NB4 (cell line): ENCODE results near the gene BCL6.

ENCODE experiments used
- DNase-seq: peaks from one replicate; pipeline ENCODE4 v3.0.0; 2010; ENCODE audit warnings: low read depth
- H3K4me3 ChIP-seq: one replicate; pipeline ENCODE4 v1.5.1; 2011; ENCODE audit warnings: mild to moderate bottlenecking, low read depth, low read length, moderate library complexity
- MYC ChIP-seq: IDR thresholded peaks from 2 replicates; pipeline ENCODE4 v1.6.1; 2011; ENCODE audit warnings: low read depth, low read length
- POLR2A ChIP-seq: IDR thresholded peaks from 2 replicates; pipeline ENCODE4 v1.6.1; 2011; ENCODE audit warnings: mild to moderate bottlenecking; ENCODE audit not compliant: insufficient read length; ENCODE audit errors: extremely low read depth
- TF ChIP-seq, protein P1 (sequence below): IDR thresholded peaks from one replicate; pipeline ENCODE4 v1.5.1; 2012; ENCODE audit warnings: low read depth, low read length
- TF ChIP-seq, protein P2 (sequence below): IDR thresholded peaks from 2 replicates; pipeline ENCODE4 v1.6.1; 2011; ENCODE audit warnings: low read depth, low read length

The BCL6 gene

DNA sequence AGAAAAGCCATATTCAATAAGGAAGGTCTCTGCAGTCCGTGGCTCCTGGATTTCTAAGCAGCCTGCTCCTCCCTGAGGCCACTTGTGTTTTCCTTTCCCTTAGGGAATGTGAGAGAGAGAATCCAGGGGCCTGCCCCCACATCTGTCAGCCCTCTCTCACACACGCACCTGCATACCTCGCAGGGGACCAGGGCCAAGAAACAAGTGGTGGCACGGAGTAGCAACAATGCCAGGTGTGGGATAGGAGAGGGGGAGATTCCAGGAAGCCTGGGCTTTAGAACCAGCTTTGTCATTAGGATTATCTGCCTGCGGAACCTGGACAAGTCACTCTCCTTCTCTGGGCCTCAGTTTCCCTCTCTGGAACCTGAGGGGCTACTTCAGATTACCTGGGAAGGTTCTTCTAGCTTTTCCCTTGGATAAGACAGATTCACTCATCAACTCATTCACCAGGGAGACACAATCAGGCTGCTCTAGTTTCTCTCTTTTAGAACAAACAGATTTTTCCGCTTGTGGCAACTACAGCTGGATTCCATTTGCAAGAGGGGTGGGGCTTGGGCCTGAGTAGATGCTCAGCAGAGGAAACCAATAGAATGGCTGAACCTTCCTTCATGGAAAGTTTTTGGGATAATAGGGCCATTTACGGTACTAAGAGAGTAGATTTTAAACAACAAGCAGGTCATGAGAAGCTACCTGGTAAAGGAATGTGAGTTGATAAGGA is 19.5 kb downstream of the BCL6 start:
- no peak overlapping the region for H3K4me3 ChIP-seq
- TF ChIP-seq, protein P1, sequence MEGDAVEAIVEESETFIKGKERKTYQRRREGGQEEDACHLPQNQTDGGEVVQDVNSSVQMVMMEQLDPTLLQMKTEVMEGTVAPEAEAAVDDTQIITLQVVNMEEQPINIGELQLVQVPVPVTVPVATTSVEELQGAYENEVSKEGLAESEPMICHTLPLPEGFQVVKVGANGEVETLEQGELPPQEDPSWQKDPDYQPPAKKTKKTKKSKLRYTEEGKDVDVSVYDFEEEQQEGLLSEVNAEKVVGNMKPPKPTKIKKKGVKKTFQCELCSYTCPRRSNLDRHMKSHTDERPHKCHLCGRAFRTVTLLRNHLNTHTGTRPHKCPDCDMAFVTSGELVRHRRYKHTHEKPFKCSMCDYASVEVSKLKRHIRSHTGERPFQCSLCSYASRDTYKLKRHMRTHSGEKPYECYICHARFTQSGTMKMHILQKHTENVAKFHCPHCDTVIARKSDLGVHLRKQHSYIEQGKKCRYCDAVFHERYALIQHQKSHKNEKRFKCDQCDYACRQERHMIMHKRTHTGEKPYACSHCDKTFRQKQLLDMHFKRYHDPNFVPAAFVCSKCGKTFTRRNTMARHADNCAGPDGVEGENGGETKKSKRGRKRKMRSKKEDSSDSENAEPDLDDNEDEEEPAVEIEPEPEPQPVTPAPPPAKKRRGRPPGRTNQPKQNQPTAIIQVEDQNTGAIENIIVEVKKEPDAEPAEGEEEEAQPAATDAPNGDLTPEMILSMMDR = no peak
- TF ChIP-seq MYC (no peak), POLR2A (no peak)
- TF ChIP-seq, protein P2, sequence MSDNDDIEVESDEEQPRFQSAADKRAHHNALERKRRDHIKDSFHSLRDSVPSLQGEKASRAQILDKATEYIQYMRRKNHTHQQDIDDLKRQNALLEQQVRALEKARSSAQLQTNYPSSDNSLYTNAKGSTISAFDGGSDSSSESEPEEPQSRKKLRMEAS = no peak
- DNase-seq = no peak

DNA sequence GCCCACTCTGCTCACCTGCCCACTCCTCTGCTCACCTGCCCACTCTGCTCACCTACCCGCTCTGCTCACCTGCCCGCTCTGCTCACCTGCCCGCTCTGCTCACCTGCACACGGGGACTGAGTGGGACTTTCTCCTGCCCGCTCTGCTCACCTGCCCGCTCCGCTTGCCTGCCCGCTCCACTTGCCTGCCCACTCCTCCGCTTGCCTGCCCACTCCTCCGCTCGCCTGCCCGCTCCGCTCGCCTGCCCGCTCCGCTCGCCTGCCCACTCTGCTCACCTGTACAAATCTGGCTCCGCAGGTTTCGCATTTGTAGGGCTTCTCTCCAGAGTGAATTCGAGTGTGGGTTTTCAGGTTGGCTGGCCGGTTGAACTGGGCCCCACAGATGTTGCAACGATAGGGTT is 20.0 kb downstream of the BCL6 start:
- no peak for TF ChIP-seq MYC
- TF ChIP-seq, protein P1 = no peak
- TF ChIP-seq, protein P2 = no peak
- no peak for TF ChIP-seq POLR2A
- no peak for DNase-seq
- H3K4me3 ChIP-seq = no peak overlapping the region

DNA sequence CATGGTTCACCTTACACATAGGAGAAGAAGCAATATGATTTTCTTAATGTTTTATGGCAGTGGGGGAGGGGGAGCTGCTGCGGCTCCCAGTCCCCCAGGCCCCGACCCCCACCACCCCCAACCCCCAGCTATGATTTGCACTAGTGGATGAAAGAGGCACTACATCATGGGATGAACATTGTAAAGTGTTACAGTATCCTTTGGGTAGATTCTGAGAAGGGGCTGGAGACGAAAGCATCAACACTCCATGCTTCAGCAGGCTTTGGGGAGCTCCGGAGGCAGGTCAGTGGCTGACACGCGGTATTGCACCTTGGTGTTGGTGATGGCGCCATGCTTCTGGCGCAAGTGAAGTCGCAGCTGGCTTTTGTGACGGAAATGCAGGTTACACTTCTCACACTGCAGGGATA is 23.1 kb downstream of the BCL6 start:
- H3K4me3 ChIP-seq = no peak overlapping the region
- TF ChIP-seq MYC = no peak
- DNase-seq = no peak

DNA sequence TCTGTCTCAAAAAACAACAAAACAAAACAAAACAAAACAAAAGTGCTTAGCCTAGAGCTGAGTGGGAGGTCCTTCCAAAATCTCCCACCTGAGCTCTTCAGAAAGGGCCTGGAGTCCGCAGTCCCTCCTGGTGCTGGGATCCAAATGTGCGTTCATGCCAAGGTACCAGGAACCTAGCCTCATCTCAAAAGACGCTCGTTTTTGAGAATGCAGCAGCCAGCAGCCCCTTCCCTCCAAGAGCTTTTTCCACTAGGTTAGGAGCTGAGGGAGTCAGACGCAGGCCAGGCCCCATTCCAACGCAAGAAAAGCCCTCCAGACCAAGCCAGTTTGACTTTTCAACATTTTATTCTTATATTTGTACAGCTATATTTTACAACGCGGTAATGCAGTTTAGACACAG is 24.2 kb downstream of the BCL6 start:
- no peak for DNase-seq
- TF ChIP-seq POLR2A = no peak
- TF ChIP-seq MYC = no peak
- TF ChIP-seq, protein P1 = no peak
- TF ChIP-seq, protein P2 = no peak
- no peak overlapping the region for H3K4me3 ChIP-seq

DNA sequence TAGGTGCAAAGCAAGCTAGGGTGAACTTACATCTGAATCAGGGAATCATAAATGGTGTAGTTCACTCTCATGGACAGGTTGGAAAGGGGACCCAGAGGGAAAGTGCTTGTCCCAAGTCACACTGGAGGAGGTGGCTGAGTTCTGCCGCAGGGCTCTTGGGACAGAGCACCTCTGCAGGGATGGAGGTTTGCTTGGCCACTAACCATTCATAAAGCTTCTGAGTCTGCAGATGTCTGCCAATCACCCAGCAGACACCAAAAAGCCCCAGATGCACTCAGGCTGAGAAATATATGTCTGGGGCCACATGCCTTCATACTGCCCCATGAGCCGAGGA is 25.0 kb downstream of the BCL6 start:
- no peak for DNase-seq
- TF ChIP-seq MYC (no peak), POLR2A (no peak)
- TF ChIP-seq, protein P2 = no peak
- TF ChIP-seq, protein P1 = no peak
- no peak overlapping the region for H3K4me3 ChIP-seq

DNA sequence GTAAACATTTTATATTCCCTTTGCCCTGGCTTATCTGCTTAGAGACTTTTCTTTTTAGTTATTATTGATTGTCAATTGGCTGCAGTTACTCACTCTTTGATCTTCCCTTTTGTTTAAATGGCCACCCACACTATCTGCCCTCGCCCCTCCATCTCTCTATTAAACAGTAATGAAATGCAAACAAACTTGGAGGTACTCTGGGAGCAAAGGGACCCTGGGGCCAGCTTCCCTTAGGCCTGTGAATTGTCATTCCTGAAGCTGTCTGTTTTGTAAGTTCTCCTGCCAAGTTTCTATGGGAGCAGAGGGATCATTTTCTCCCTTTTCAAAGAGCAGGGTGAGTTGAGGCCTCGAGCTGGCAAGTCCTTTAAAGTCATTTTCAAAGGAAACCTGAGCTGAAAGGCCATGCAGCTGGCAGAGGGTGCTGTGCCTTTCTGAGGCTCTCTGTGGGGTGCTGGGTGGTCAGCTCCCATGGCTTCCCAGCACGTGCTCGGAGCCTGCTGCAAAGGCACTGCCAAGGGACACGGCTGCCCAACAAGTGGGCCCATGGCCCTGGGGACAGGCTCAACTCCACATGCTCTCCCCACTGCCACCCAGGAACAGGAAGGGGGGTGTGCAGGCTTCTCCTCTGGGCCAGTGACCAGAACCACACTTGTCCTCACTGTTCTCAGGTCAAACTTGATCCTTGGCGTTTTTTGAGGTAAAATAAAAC is 25.5 kb downstream of the BCL6 start:
- TF ChIP-seq POLR2A = no peak
- TF ChIP-seq, protein P2 = no peak
- TF ChIP-seq, protein P1 = no peak
- DNase-seq = no peak
- no peak overlapping the region for H3K4me3 ChIP-seq
